ENCODE measurements around the gene SLC1A3. TPM values are rescaled to one million over a fixed set of nuclear protein-coding genes. Genes with fewer than 3 reads are reported as not detected.

SLC1A3 gene
- polyA plus RNA-seq, 2 donors, result 13.5 to 16.1 TPM

DNA sequence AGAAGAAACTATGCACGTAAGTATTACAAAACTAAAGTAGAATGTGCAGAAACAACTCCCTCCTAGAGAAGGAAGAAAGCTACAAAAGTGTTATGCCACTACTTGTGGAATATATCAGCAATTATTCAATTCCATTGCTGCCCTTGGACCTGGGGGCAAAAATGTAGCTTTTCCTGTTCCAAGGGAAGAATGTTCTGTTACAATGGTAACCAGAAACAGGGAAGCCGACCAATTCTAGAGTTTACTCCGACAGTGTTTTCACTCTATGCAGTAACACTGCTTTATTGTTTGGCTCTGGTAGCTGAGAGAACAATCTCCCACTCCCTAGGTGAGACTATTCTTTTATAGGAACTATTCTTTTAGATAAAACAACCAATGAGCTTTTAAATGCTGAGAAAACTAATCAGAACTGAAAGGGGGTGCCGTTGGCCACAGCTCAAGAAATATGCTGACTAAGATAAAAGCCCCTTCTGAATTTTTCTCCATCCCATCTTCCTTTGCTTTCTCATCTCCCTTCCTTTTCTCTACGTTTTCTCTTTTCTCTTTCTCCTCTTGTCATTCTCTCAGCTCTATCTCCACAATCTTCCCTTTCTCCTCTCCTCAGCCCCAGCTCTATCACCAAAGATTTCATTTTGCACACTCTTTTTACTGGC, 54.1 kb downstream of the SLC1A3 start:
- Histone ChIP-seq H3K9me3 (ENCODE audit: control insufficient read depth in 2 of 2, insufficient read depth in 1 of 2, low read depth in 1 of 2, low read length in 1 of 2) (peaks cover 0 to 4% of the 10 kb centered on the region in 2 donors), H3K4me3 (ENCODE audit: low read depth in 1 of 2, low read length in 2 of 2) (no peak overlapping the region), H3K4me1 (ENCODE audit: control insufficient read depth in 2 of 2, insufficient read depth in 2 of 2, low read length in 1 of 2) (peaks cover 0 to 4% of the 10 kb centered on the region in 2 donors), H3K27me3 (ENCODE audit: control insufficient read depth in 1 of 2, insufficient read depth in 2 of 2, low read length in 2 of 2) (no peaks in the 10 kb centered on the region), H3K36me3 (ENCODE audit: control insufficient read depth in 2 of 2, insufficient read depth in 2 of 2, low read length in 1 of 2) (no peaks in the 10 kb centered on the region), H3K27ac (ENCODE audit: low read depth in 2 of 2, low read length in 1 of 2) (no peak overlapping the region)
- 46 to 51% methylated on average over 5 of the region's 5 CpGs for WGBS, 2 donors

DNA sequence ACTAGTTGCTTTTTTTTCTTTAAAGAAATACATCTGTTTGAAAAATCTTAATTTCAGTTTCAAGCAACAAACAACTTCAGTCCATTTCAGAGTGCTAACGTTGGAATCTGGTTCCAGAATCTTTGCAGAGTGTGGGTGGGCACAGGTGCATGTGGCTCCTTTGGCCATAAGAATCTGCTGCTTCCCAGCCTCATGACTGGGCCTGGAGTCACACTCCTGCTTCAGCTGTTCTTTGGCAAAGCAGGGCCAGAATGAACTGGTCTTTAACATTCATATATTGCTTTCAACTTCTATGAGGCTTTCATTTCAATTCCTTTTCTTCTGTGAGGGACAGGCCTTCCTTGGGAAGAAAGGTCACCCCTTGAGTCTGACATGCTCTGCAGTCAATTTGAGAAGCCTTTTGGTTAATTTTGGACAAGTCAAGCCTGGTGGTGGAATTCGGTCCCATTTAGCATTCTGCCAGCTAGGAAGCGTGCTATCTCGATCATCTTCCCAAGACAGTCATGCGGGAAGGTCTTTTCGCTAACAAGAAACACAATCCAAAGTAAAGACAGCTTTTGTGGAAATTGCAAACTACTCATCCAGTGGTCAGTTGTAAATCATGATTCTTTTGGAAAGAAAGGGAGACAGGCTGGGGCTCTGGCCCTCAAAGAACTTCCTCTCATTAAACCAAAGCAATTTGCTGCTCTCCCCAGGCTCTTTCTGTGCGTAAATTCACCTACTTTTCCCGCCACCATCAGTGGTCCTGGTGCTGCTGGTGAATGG, 55.2 kb downstream of the SLC1A3 start:
- Histone ChIP-seq H3K4me1 (ENCODE audit: control insufficient read depth in 2 of 2, insufficient read depth in 2 of 2, low read length in 1 of 2) (peaks cover 0 to 4% of the 10 kb centered on the region in 2 donors), H3K9me3 (ENCODE audit: control insufficient read depth in 2 of 2, insufficient read depth in 1 of 2, low read depth in 1 of 2, low read length in 1 of 2) (peaks cover 0 to 4% of the 10 kb centered on the region in 2 donors), H3K27me3 (ENCODE audit: control insufficient read depth in 1 of 2, insufficient read depth in 2 of 2, low read length in 2 of 2) (no peaks in the 10 kb centered on the region), H3K36me3 (ENCODE audit: control insufficient read depth in 2 of 2, insufficient read depth in 2 of 2, low read length in 1 of 2) (no peaks in the 10 kb centered on the region), H3K27ac (ENCODE audit: low read depth in 2 of 2, low read length in 1 of 2) (no peak overlapping the region), H3K4me3 (ENCODE audit: low read depth in 1 of 2, low read length in 2 of 2) (no peak overlapping the region)
- 93 to 94% methylated on average over 8 of the region's 8 CpGs for WGBS, 2 donors

DNA sequence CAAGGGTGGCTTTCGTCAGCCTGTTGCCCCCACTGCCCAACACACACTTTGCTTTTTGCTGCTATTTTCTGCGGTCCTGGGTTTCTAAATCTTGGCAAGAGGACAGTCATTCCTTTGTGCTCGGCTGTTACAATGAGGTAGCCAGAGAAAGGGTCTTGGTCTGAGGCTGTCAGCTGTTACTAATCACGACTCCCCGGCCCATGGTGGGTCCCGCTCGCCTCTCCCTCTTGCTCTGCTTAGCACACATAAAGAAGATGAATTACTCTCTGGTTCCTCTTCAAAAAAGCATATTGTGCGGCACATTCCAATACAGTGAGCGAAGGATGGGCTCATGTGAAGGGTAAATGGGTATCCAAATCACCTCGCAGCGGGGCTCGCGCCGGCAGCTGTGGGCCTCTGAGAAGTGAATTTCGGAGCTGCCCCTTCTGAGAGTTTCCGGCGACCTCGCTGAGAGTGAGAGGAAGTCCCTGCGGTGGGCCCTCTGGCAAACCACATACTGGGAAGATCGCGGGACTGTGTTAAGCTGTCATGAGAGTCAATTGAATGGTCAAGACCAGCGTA, 56.0 kb downstream of the SLC1A3 start:
- Histone ChIP-seq H3K27me3 (ENCODE audit: control insufficient read depth in 1 of 2, insufficient read depth in 2 of 2, low read length in 2 of 2) (no peaks in the 10 kb centered on the region), H3K36me3 (ENCODE audit: control insufficient read depth in 2 of 2, insufficient read depth in 2 of 2, low read length in 1 of 2) (no peaks in the 10 kb centered on the region), H3K9me3 (ENCODE audit: control insufficient read depth in 2 of 2, insufficient read depth in 1 of 2, low read depth in 1 of 2, low read length in 1 of 2) (peaks cover 0 to 4% of the 10 kb centered on the region in 2 donors), H3K4me3 (ENCODE audit: low read depth in 1 of 2, low read length in 2 of 2) (no peak overlapping the region), H3K27ac (ENCODE audit: low read depth in 2 of 2, low read length in 1 of 2) (no peak overlapping the region), H3K4me1 (ENCODE audit: control insufficient read depth in 2 of 2, insufficient read depth in 2 of 2, low read length in 1 of 2) (peaks cover 0 to 4% of the 10 kb centered on the region in 2 donors)
- WGBS, 2 donors, result 93% methylated on average over 22 of the region's 22 CpGs

DNA sequence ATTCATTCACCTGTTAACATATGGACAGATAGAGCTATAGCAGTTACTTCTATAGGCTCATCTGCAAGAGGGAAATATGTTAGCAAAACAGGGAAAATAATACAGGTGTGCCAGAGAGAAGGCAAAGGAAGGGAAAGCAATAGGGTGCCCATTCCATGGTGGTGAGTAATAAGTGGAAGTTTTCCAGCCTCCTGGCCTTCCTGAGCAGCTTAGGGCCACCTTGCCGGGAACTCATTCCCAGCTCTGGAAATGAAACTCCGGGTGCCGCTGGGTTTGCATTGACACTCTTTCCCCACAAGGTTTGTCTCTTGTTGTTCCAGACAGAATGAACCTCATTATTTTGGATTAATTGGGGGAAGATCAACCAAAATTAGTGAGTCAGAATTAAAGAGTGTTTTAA, 58.4 kb downstream of the SLC1A3 start:
- H3K9me3 ChIP-seq (ENCODE audit: control insufficient read depth in 2 of 2, insufficient read depth in 1 of 2, low read depth in 1 of 2, low read length in 1 of 2), result peaks cover 0 to 4% of the 10 kb centered on the region in 2 donors
- no peaks in the 10 kb centered on the region for H3K27me3 ChIP-seq (ENCODE audit: control insufficient read depth in 1 of 2, insufficient read depth in 2 of 2, low read length in 2 of 2)
- H3K4me1 ChIP-seq (ENCODE audit: control insufficient read depth in 2 of 2, insufficient read depth in 2 of 2, low read length in 1 of 2), result no peaks in the 10 kb centered on the region
- H3K36me3 ChIP-seq (ENCODE audit: control insufficient read depth in 2 of 2, insufficient read depth in 2 of 2, low read length in 1 of 2), result no peaks in the 10 kb centered on the region
- H3K4me3 ChIP-seq (ENCODE audit: low read depth in 1 of 2, low read length in 2 of 2), result no peak overlapping the region
- H3K27ac ChIP-seq (ENCODE audit: low read depth in 2 of 2, low read length in 1 of 2), result no peak overlapping the region
- WGBS, 2 donors, result 56 to 82% methylated on average over 3 of the region's 3 CpGs

DNA sequence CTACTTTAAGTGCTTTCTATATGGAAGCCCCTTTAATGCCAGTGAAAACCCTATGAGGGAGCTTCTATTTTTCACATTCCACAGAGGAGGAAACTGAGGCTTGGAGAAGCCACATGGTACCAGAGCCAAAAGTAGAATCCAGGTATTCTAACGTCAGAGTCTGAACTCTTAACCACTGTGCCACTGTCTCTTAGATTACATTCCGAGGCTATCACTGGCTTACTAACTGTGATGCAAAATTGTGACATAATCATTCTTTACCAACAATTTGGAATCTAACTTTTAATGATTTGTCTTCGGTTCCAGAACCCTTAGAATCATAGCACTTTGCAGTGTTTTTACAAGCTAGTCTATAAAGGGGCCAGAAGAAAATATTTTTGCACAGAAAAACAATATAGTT, 59.2 kb downstream of the SLC1A3 start:
- no peaks in the 10 kb centered on the region for H3K4me1 ChIP-seq (ENCODE audit: control insufficient read depth in 2 of 2, insufficient read depth in 2 of 2, low read length in 1 of 2)
- WGBS, 2 donors, result 79 to 84% methylated on average over 3 of the region's 3 CpGs

DNA sequence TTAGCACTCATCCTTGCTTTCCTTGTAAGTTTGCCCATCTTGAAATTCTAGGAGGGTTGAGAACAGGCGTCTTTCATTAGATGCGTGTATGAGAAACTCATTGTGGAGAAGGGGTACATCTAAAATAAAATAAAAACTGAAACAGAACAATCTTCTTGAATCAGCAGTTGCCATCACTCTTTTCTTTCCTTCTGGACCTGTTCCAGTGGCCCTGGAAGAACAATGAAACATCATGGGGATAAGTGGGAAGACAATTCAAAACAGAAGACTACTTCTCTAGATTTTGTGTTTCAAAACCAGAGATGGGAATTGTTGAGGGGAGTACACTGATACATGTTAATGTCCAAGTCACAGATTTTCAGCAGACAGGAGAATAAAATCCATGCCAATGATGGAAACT, 59.9 kb downstream of the SLC1A3 start:
- 90 to 98% methylated on average over 2 of the region's 2 CpGs for WGBS, 2 donors

More for the DNA sequence above, 59.2 kb downstream of the SLC1A3 start:
- Histone ChIP-seq H3K9me3 (ENCODE audit: control insufficient read depth in 2 of 2, insufficient read depth in 1 of 2, low read depth in 1 of 2, low read length in 1 of 2) (peaks cover 0 to 4% of the 10 kb centered on the region in 2 donors), H3K36me3 (ENCODE audit: control insufficient read depth in 2 of 2, insufficient read depth in 2 of 2, low read length in 1 of 2) (no peaks in the 10 kb centered on the region), H3K27ac (ENCODE audit: low read depth in 2 of 2, low read length in 1 of 2) (no peak overlapping the region), H3K4me3 (ENCODE audit: low read depth in 1 of 2, low read length in 2 of 2) (no peak overlapping the region), H3K27me3 (ENCODE audit: control insufficient read depth in 1 of 2, insufficient read depth in 2 of 2, low read length in 2 of 2) (no peaks in the 10 kb centered on the region)

DNA sequence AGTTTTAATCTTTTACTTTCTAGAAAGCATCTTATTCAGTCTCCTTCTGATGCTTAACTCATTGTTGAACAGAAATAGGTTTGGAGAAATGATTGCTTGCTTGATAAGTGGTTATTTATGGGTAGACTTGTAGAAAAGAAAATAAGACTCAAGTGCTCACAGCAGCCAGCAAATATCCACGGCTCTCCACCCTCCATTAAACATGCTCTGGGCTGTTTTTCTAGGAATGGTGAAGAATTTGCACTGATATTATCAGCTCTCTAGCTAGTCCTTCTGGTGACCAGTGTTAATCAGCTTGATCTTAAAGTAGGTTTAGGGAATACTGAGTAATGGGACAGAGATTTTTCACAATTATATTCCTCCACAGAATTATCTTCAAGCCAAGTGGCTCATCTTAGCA, 60.6 kb downstream of the SLC1A3 start:
- 50 to 58% methylated on average over 1 of the region's 1 CpG for WGBS, 2 donors

More for the DNA sequence above, 59.9 kb downstream of the SLC1A3 start:
- peaks cover 0 to 4% of the 10 kb centered on the region in 2 donors for H3K9me3 ChIP-seq (ENCODE audit: control insufficient read depth in 2 of 2, insufficient read depth in 1 of 2, low read depth in 1 of 2, low read length in 1 of 2)
- H3K27me3 ChIP-seq (ENCODE audit: control insufficient read depth in 1 of 2, insufficient read depth in 2 of 2, low read length in 2 of 2), result no peaks in the 10 kb centered on the region
- H3K27ac ChIP-seq (ENCODE audit: low read depth in 2 of 2, low read length in 1 of 2), result no peak overlapping the region
- no peaks in the 10 kb centered on the region for H3K36me3 ChIP-seq (ENCODE audit: control insufficient read depth in 2 of 2, insufficient read depth in 2 of 2, low read length in 1 of 2)
- no peaks in the 10 kb centered on the region for H3K4me1 ChIP-seq (ENCODE audit: control insufficient read depth in 2 of 2, insufficient read depth in 2 of 2, low read length in 1 of 2)
- H3K4me3 ChIP-seq (ENCODE audit: low read depth in 1 of 2, low read length in 2 of 2), result no peak overlapping the region

DNA sequence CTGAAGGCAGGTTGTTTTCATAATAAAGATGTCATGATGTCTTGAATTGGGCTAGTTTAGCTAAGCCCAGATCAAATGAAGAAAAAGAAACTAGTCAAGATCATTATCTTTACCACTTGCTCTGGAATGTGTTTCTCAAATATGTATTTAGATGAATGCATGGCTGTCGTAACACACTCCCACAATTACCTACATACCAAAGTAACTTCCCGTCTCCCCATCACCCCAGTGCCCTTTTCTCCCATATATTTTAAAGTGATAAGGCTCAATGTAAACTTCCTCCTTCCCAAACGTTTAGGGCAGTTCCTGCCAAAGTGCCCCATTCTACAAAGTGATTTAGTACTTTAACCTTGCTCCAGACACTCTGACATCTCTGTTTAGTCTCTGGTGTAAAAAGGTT, 61.4 kb downstream of the SLC1A3 start:
- Histone ChIP-seq H3K4me3 (ENCODE audit: low read depth in 1 of 2, low read length in 2 of 2) (no peak overlapping the region), H3K27me3 (ENCODE audit: control insufficient read depth in 1 of 2, insufficient read depth in 2 of 2, low read length in 2 of 2) (no peaks in the 10 kb centered on the region), H3K9me3 (ENCODE audit: control insufficient read depth in 2 of 2, insufficient read depth in 1 of 2, low read depth in 1 of 2, low read length in 1 of 2) (no peaks in the 10 kb centered on the region), H3K36me3 (ENCODE audit: control insufficient read depth in 2 of 2, insufficient read depth in 2 of 2, low read length in 1 of 2) (no peaks in the 10 kb centered on the region), H3K27ac (ENCODE audit: low read depth in 2 of 2, low read length in 1 of 2) (no peak overlapping the region), H3K4me1 (ENCODE audit: control insufficient read depth in 2 of 2, insufficient read depth in 2 of 2, low read length in 1 of 2) (no peaks in the 10 kb centered on the region)
- 44 to 52% methylated on average over 3 of the region's 3 CpGs for WGBS, 2 donors

More for the DNA sequence above, 60.6 kb downstream of the SLC1A3 start:
- Histone ChIP-seq H3K27ac (ENCODE audit: low read depth in 2 of 2, low read length in 1 of 2) (no peak overlapping the region), H3K36me3 (ENCODE audit: control insufficient read depth in 2 of 2, insufficient read depth in 2 of 2, low read length in 1 of 2) (no peaks in the 10 kb centered on the region), H3K27me3 (ENCODE audit: control insufficient read depth in 1 of 2, insufficient read depth in 2 of 2, low read length in 2 of 2) (no peaks in the 10 kb centered on the region), H3K9me3 (ENCODE audit: control insufficient read depth in 2 of 2, insufficient read depth in 1 of 2, low read depth in 1 of 2, low read length in 1 of 2) (peaks cover 0 to 4% of the 10 kb centered on the region in 2 donors), H3K4me3 (ENCODE audit: low read depth in 1 of 2, low read length in 2 of 2) (no peak overlapping the region), H3K4me1 (ENCODE audit: control insufficient read depth in 2 of 2, insufficient read depth in 2 of 2, low read length in 1 of 2) (no peaks in the 10 kb centered on the region)

DNA sequence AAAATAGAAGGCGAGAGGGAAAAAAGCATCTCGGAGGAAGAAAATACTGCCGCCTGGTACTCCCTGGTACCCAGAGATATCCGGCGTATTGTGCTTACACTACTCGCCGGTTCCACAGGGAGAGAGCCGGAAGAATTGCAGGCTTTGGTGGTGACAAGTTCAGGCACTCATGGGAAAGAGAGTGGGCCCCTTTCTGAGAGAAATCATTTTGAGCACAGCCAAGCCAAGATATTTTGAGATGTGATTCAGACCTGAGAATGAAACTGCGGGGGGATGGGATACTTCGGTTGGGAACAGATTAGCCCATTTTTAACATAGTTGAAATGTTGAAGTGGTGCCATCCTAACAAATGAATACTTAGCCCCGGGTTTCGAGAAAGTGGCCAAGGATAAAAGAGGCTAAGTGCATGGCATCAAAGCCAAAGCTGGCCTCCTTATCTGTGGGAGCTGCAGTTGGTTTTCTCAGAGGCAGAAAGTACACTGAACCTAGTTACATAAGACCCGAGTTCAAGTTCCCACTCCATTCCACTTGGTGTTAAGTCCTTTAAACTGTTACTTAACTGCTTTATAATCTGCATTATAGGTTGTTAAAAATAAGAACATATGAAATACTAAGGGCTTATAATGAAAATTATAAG, 62.7 kb downstream of the SLC1A3 start:
- Histone ChIP-seq H3K4me3 (ENCODE audit: low read depth in 1 of 2, low read length in 2 of 2) (no peak overlapping the region), H3K27me3 (ENCODE audit: control insufficient read depth in 1 of 2, insufficient read depth in 2 of 2, low read length in 2 of 2) (no peaks in the 10 kb centered on the region), H3K9me3 (ENCODE audit: control insufficient read depth in 2 of 2, insufficient read depth in 1 of 2, low read depth in 1 of 2, low read length in 1 of 2) (no peaks in the 10 kb centered on the region), H3K27ac (ENCODE audit: low read depth in 2 of 2, low read length in 1 of 2) (no peak overlapping the region), H3K36me3 (ENCODE audit: control insufficient read depth in 2 of 2, insufficient read depth in 2 of 2, low read length in 1 of 2) (no peaks in the 10 kb centered on the region), H3K4me1 (ENCODE audit: control insufficient read depth in 2 of 2, insufficient read depth in 2 of 2, low read length in 1 of 2) (no peaks in the 10 kb centered on the region)
- WGBS, 2 donors, result 94 to 95% methylated on average over 13 of the region's 13 CpGs

All from esophagus (tissue), 2 donors.